ENCODE data around the gene RNU1-4.
"Not testable (repeated sequence)": the region's sequence is repeated elsewhere in the genome, so short reads cannot be mapped to it uniquely, and the experiment has no call there.

DNA sequence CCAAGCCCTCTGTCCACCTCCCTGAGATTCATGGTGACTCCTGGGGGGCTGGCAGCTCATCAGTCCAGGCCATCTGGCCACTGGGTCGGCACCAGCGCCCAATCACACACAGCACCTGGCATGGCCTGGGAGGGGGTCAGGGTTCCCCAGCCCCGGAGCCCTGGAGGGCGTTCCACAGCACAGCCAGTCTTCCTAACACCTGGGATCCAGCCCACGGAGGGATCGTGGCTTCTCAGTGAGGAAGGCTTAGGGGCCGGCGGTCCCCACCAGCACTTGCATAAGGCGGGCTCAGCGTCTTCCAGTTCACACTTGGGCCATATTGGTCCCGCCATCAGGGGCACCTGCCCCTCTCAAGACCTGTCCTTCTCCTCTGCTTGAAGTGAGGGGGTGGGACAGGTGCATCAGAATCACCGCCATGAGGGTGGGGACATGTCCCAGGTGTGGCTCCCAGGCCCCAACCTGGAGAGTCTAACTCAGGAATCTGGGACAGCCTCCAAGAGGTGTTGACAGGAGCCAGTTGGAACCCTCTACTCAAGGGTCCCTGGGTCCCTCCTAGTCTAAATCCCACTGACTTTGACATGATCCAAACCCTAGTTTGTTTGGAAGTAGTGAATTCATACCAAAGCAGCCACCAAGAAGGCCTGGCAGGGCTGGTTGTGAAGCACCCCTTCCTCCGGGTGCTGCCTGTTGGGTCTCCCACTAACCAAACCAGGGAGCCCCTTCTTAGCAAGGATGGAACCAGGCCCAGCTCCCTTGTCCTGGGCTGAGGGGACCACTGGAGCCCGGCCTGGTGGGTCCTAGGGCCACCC is 22.0 kb upstream of the RNU1-4 start:
- TF ChIP-seq POLR2A (IDR thresholded peaks at IDR 0.05): not testable (repeated sequence)
- TF ChIP-seq, protein P1, sequence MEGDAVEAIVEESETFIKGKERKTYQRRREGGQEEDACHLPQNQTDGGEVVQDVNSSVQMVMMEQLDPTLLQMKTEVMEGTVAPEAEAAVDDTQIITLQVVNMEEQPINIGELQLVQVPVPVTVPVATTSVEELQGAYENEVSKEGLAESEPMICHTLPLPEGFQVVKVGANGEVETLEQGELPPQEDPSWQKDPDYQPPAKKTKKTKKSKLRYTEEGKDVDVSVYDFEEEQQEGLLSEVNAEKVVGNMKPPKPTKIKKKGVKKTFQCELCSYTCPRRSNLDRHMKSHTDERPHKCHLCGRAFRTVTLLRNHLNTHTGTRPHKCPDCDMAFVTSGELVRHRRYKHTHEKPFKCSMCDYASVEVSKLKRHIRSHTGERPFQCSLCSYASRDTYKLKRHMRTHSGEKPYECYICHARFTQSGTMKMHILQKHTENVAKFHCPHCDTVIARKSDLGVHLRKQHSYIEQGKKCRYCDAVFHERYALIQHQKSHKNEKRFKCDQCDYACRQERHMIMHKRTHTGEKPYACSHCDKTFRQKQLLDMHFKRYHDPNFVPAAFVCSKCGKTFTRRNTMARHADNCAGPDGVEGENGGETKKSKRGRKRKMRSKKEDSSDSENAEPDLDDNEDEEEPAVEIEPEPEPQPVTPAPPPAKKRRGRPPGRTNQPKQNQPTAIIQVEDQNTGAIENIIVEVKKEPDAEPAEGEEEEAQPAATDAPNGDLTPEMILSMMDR (IDR thresholded peaks at IDR 0.05): not testable (repeated sequence)
